Measurements from ENCODE around the gene KCTD5.

KCTD5 gene

GRCh38 chr16:2698103-2698870 lies 16.0 kb downstream of the KCTD5 start:
- H3K27ac ChIP-seq (ENCODE audit: low read depth, low read length) = no peak overlapping the region
- no peaks in the 10 kb centered on the region for H3K27me3 ChIP-seq (ENCODE audit: insufficient read depth, low read length)
- H2AFZ ChIP-seq (ENCODE audit: low read length, unreplicated experiment) = no peak overlapping the region
- H3K36me3 ChIP-seq (ENCODE audit: insufficient read depth, low read length) = no peaks in the 10 kb centered on the region
- no peak overlapping the region for H3K4me3 ChIP-seq (ENCODE audit: low read depth, low read length)
- no peaks in the 10 kb centered on the region for H3K4me1 ChIP-seq (ENCODE audit: control insufficient read depth, insufficient read depth, low read length, unreplicated experiment)
- H3K79me2 ChIP-seq (ENCODE audit: control insufficient read depth, insufficient read depth, low read length, unreplicated experiment) = peaks cover 7% of the 10 kb centered on the region

GRCh38 chr16:2698965-2699750 lies 16.8 kb downstream of the KCTD5 start:
- no peaks in the 10 kb centered on the region for H3K27me3 ChIP-seq (ENCODE audit: insufficient read depth, low read length)
- H2AFZ ChIP-seq (ENCODE audit: low read length, unreplicated experiment) = no peak overlapping the region
- H3K4me1 ChIP-seq (ENCODE audit: control insufficient read depth, insufficient read depth, low read length, unreplicated experiment) = no peaks in the 10 kb centered on the region
- H3K36me3 ChIP-seq (ENCODE audit: insufficient read depth, low read length) = no peaks in the 10 kb centered on the region
- H3K4me3 ChIP-seq (ENCODE audit: low read depth, low read length) = no peak overlapping the region
- H3K79me2 ChIP-seq (ENCODE audit: control insufficient read depth, insufficient read depth, low read length, unreplicated experiment) = peaks cover 4% of the 10 kb centered on the region
- no peak overlapping the region for H3K27ac ChIP-seq (ENCODE audit: low read depth, low read length)

- Histone ChIP-seq H2AFZ (ENCODE audit: low read length, unreplicated experiment) (no peak overlapping the region), H3K4me3 (ENCODE audit: low read depth, low read length) (no peak overlapping the region), H3K27ac (ENCODE audit: low read depth, low read length) (no peak overlapping the region), H3K4me1 (ENCODE audit: control insufficient read depth, insufficient read depth, low read length, unreplicated experiment) (no peaks in the 10 kb centered on the region), H3K27me3 (ENCODE audit: insufficient read depth, low read length) (no peaks in the 10 kb centered on the region), H3K79me2 (ENCODE audit: control insufficient read depth, insufficient read depth, low read length, unreplicated experiment) (peaks cover 4% of the 10 kb centered on the region), H3K36me3 (ENCODE audit: insufficient read depth, low read length) (no peaks in the 10 kb centered on the region)
These were observed 17.7 kb downstream of the KCTD5 start for GRCh38 chr16:2699791-2700600.

GRCh38 chr16:2700786-2701185 lies 18.5 kb downstream of the KCTD5 start:
- no peaks in the 10 kb centered on the region for H3K36me3 ChIP-seq (ENCODE audit: insufficient read depth, low read length)

GRCh38 chr16:2701272-2701671 lies 18.9 kb downstream of the KCTD5 start:
- Histone ChIP-seq H3K4me3 (ENCODE audit: low read depth, low read length) (no peak overlapping the region), H2AFZ (ENCODE audit: low read length, unreplicated experiment) (no peak overlapping the region), H3K4me1 (ENCODE audit: control insufficient read depth, insufficient read depth, low read length, unreplicated experiment) (no peaks in the 10 kb centered on the region), H3K79me2 (ENCODE audit: control insufficient read depth, insufficient read depth, low read length, unreplicated experiment) (peaks cover 4% of the 10 kb centered on the region), H3K27ac (ENCODE audit: low read depth, low read length) (no peak overlapping the region), H3K27me3 (ENCODE audit: insufficient read depth, low read length) (no peaks in the 10 kb centered on the region), H3K36me3 (ENCODE audit: insufficient read depth, low read length) (no peaks in the 10 kb centered on the region)

More at GRCh38 chr16:2700786-2701185, 18.5 kb downstream of the KCTD5 start:
- no peak overlapping the region for H3K4me3 ChIP-seq (ENCODE audit: low read depth, low read length)
- H3K79me2 ChIP-seq (ENCODE audit: control insufficient read depth, insufficient read depth, low read length, unreplicated experiment) = peaks cover 4% of the 10 kb centered on the region
- no peaks in the 10 kb centered on the region for H3K27me3 ChIP-seq (ENCODE audit: insufficient read depth, low read length)
- H2AFZ ChIP-seq (ENCODE audit: low read length, unreplicated experiment) = no peak overlapping the region
- no peaks in the 10 kb centered on the region for H3K4me1 ChIP-seq (ENCODE audit: control insufficient read depth, insufficient read depth, low read length, unreplicated experiment)
- H3K27ac ChIP-seq (ENCODE audit: low read depth, low read length) = no peak overlapping the region

GRCh38 chr16:2701713-2702437 lies 19.6 kb downstream of the KCTD5 start:
- no peaks in the 10 kb centered on the region for H3K4me1 ChIP-seq (ENCODE audit: control insufficient read depth, insufficient read depth, low read length, unreplicated experiment)
- no peak overlapping the region for H2AFZ ChIP-seq (ENCODE audit: low read length, unreplicated experiment)
- no peak overlapping the region for H3K27ac ChIP-seq (ENCODE audit: low read depth, low read length)
- no peaks in the 10 kb centered on the region for H3K36me3 ChIP-seq (ENCODE audit: insufficient read depth, low read length)
- no peaks in the 10 kb centered on the region for H3K27me3 ChIP-seq (ENCODE audit: insufficient read depth, low read length)
- H3K4me3 ChIP-seq (ENCODE audit: low read depth, low read length) = no peak overlapping the region
- peaks cover 3% of the 10 kb centered on the region for H3K79me2 ChIP-seq (ENCODE audit: control insufficient read depth, insufficient read depth, low read length, unreplicated experiment)

- H3K36me3 ChIP-seq (ENCODE audit: insufficient read depth, low read length) = no peaks in the 10 kb centered on the region
- no peaks in the 10 kb centered on the region for H3K27me3 ChIP-seq (ENCODE audit: insufficient read depth, low read length)
- peaks cover 2% of the 10 kb centered on the region for H3K79me2 ChIP-seq (ENCODE audit: control insufficient read depth, insufficient read depth, low read length, unreplicated experiment)
- no peak overlapping the region for H3K4me3 ChIP-seq (ENCODE audit: low read depth, low read length)
- no peak overlapping the region for H2AFZ ChIP-seq (ENCODE audit: low read length, unreplicated experiment)
- H3K4me1 ChIP-seq (ENCODE audit: control insufficient read depth, insufficient read depth, low read length, unreplicated experiment) = no peaks in the 10 kb centered on the region
- H3K27ac ChIP-seq (ENCODE audit: low read depth, low read length) = no peak overlapping the region
These were observed 20.1 kb downstream of the KCTD5 start for GRCh38 chr16:2702438-2702825.

GRCh38 chr16:2702871-2703745 lies 20.8 kb downstream of the KCTD5 start:
- Histone ChIP-seq H3K27ac (ENCODE audit: low read depth, low read length) (no peak overlapping the region), H3K36me3 (ENCODE audit: insufficient read depth, low read length) (no peaks in the 10 kb centered on the region), H3K27me3 (ENCODE audit: insufficient read depth, low read length) (no peaks in the 10 kb centered on the region), H3K4me3 (ENCODE audit: low read depth, low read length) (no peak overlapping the region), H3K4me1 (ENCODE audit: control insufficient read depth, insufficient read depth, low read length, unreplicated experiment) (no peaks in the 10 kb centered on the region), H3K79me2 (ENCODE audit: control insufficient read depth, insufficient read depth, low read length, unreplicated experiment) (peaks cover 2% of the 10 kb centered on the region), H2AFZ (ENCODE audit: low read length, unreplicated experiment) (no peak overlapping the region)

GRCh38 chr16:2704166-2704982 lies 22.1 kb downstream of the KCTD5 start:
- no peak overlapping the region for H3K27ac ChIP-seq (ENCODE audit: low read depth, low read length)
- H3K27me3 ChIP-seq (ENCODE audit: insufficient read depth, low read length) = no peaks in the 10 kb centered on the region
- H3K4me3 ChIP-seq (ENCODE audit: low read depth, low read length) = no peak overlapping the region
- no peak overlapping the region for H2AFZ ChIP-seq (ENCODE audit: low read length, unreplicated experiment)
- H3K79me2 ChIP-seq (ENCODE audit: control insufficient read depth, insufficient read depth, low read length, unreplicated experiment) = peaks cover 2% of the 10 kb centered on the region
- H3K36me3 ChIP-seq (ENCODE audit: insufficient read depth, low read length) = peaks cover 3% of the 10 kb centered on the region; the same call in 1 of the 2 replicates
- no peaks in the 10 kb centered on the region for H3K4me1 ChIP-seq (ENCODE audit: control insufficient read depth, insufficient read depth, low read length, unreplicated experiment)
